GM21390 (cell line): ENCODE measurements around the gene SMG6.

Experiments used
- ATAC-seq: cut with Tn5 transposase; IDR thresholded peaks from one replicate; pipeline ENCODE4 v1.9.1; 2021; ENCODE audit not compliant: unreplicated experiment

Gene SMG6

GRCh38 chr17:2084036-2084765 is 219.4 kb downstream of the SMG6 start:
- no peak for ATAC-seq

- no peak for ATAC-seq
Observed at GRCh38 chr17:2083613-2084035, 220.0 kb downstream of the SMG6 start.

- no peak for ATAC-seq
Observed at GRCh38 chr17:2082003-2082781, 221.4 kb downstream of the SMG6 start.

- ATAC-seq, result no peak
Observed at GRCh38 chr17:2081564-2081963, 222.0 kb downstream of the SMG6 start.

GRCh38 chr17:2077040-2077439 is 226.5 kb downstream of the SMG6 start:
- ATAC-seq, result no peak

GRCh38 chr17:2076087-2076984 is 227.2 kb downstream of the SMG6 start:
- no peak for ATAC-seq

GRCh38 chr17:2075336-2076086 is 228.1 kb downstream of the SMG6 start:
- ATAC-seq, result no peak

GRCh38 chr17:2074919-2075318 is 228.7 kb downstream of the SMG6 start:
- ATAC-seq, result no peak

- ATAC-seq, result no peak
Observed at GRCh38 chr17:2071455-2072281, 231.9 kb downstream of the SMG6 start.

GRCh38 chr17:2071024-2071385 is 232.6 kb downstream of the SMG6 start:
- no peak for ATAC-seq

GRCh38 chr17:2070241-2071023 is 233.2 kb downstream of the SMG6 start:
- ATAC-seq, result peak; percentile 70

- no peak for ATAC-seq
Observed at GRCh38 chr17:2068519-2069051, 235.0 kb downstream of the SMG6 start.

- ATAC-seq, result no peak
Observed at GRCh38 chr17:2068031-2068518, 235.5 kb downstream of the SMG6 start.

GRCh38 chr17:2067608-2068024 is 236.0 kb downstream of the SMG6 start:
- no peak for ATAC-seq

- no peak for ATAC-seq
Observed at GRCh38 chr17:2067048-2067561, 236.5 kb downstream of the SMG6 start.

- ATAC-seq, result no peak
Observed at GRCh38 chr17:2065949-2066400, 237.6 kb downstream of the SMG6 start.

- no peak for ATAC-seq
Observed at GRCh38 chr17:2064980-2065785, 238.4 kb downstream of the SMG6 start.
